Prostate gland (tissue), 2 donors: ENCODE data around the gene ACVR1C. TPM values are rescaled to one million over a fixed set of nuclear protein-coding genes. Genes with fewer than 3 reads are reported as not detected.
"Not testable (repeated sequence)": the region's sequence is repeated elsewhere in the genome, so short reads cannot be mapped to it uniquely, and the experiment has no call there.

ENCODE experiments used
- DNase-seq: peaks from one replicate; pipeline ENCODE4 v3.0.0-alpha.2; 2019; ENCODE audit warnings: low spot score
- H3K27ac ChIP-seq, 2 donors: fragments of 200-600 bp; sonication (generic); 2 replicates each; pipeline ENCODE4 v1.5.1; 2017 to 2019
- H3K27me3 ChIP-seq: fragments of 200-600 bp; sonication (generic); replicated peaks from 2 replicates; pipeline ENCODE4 v1.5.1; 2019; ENCODE audit not compliant: insufficient read depth
- H3K36me3 ChIP-seq, 2 donors: fragments of 200-600 bp; sonication (generic); 1 replicate in 1 of 2; 2 replicates in 1 of 2; pipeline versions ENCODE4 v1.5.1 to v1.8.1; 2017 to 2019
- H3K4me1 ChIP-seq: fragments of 200-600 bp; sonication (generic); replicated peaks from 2 replicates; pipeline ENCODE4 v1.5.1; 2019
- H3K4me3 ChIP-seq, 2 donors: fragments of 200-600 bp; sonication (generic); 2 replicates each; pipeline ENCODE4 v1.5.1; 2017 to 2019
- H3K9me3 ChIP-seq: fragments of 200-600 bp; sonication (generic); 2 replicates; pipeline ENCODE4 v1.5.1; 2017
- POLR2A ChIP-seq: fragments of 450-650 bp; IDR thresholded peaks from one replicate; pipeline ENCODE4 v1.6.1; 2016; ENCODE audit warnings: antibody characterized with exemption, mild to moderate bottlenecking
- POLR2AphosphoS5 ChIP-seq: sonication (generic); formaldehyde crosslinking; IDR thresholded peaks from one replicate; pipeline ENCODE4 v1.6.1; 2017; ENCODE audit warnings: antibody characterized with exemption
- WGBS: methylation state at CpG from one replicate; pipeline ENCODE4 v1.1.5; 2018; 5-methylcytosine and 5-hydroxymethylcytosine counted together
- intact Hi-C: fragments of 100-400 bp; cut with DNase I; formaldehyde crosslinking; loops from one replicate; pipeline ENCODE4 v1.14.2; 2022
- total RNA-seq, 2 donors: library from RNA; depleted of rRNA; stranded (reverse); fragments of >200 nt; gene quantifications; one replicate each; pipeline ENCODE4 v1.1.0, GENCODE V29; 2016
- TF ChIP-seq, protein P1 (sequence below), 4 experiments: fragments of 200-600 bp in 2 of 4; fragments of 450-650 bp in 2 of 4; sonication (generic) in 2 of 4; IDR thresholded peaks; 1 replicate in 3 of 4; 2 replicates in 1 of 4; pipeline ENCODE4 v1.5.1; 2016 to 2019; ENCODE audit warnings: antibody characterized with exemption in 4 of 4, mild to moderate bottlenecking in 2 of 4, moderate library complexity in 2 of 4

ACVR1C gene
- total RNA-seq, 2 donors from 2014 or later = 0.09 to 2.0 TPM

DNA sequence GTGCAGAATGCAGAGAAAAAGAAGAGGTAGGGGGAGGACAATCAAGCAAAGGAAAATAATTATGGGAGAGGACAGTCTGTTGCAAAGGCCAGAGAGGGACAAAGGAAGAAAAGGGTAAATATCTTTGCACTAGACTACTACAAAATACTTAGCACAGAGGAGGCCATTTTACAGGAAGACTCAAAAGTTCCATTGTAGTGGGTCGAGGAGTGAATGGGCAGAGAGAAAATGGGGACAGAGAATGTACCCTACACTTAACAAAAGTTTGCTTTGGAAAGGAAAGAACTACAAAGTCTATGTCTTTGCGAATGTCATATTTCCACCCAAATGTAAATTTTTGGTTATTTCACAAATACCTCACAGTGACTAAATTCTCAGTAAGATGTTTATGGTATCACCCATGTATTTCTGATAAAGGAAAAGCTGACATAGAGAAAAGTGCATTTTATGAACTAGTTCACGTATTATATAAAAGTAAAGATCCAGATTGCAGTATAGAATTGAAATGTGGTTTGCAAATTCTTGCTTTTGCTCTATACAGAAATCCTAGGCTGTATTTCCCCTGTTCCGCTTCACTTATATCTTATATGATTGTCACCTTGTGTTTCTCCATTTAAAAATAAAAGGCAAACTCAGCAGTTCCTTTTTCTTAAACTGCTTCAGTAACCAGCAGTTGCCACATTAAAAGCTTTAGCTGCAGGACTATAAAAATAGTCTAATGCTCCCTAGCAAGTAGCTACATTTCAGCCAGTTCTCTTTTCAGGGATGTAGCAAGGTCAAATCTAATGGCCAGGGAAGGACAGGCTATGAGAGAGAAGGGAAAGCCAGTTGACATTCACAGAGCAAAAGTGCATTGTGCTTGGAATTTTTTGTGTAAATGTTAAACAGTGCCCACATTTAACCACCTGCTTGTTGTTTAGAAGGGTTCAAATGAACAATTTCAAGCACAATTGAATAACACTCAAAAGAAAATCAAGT is 105.1 kb downstream of the ACVR1C start:
- Histone ChIP-seq H3K4me3 (no peak overlapping the region), H3K9me3 (no peaks in the 10 kb centered on the region), H3K27me3 (no peaks in the 10 kb centered on the region), H3K36me3 (no peaks in the 10 kb centered on the region), H3K27ac (no peak overlapping the region), H3K4me1 (no peaks in the 10 kb centered on the region)
- WGBS = 85% methylated on average over 4 of the region's 4 CpGs
- TF ChIP-seq, protein P1, sequence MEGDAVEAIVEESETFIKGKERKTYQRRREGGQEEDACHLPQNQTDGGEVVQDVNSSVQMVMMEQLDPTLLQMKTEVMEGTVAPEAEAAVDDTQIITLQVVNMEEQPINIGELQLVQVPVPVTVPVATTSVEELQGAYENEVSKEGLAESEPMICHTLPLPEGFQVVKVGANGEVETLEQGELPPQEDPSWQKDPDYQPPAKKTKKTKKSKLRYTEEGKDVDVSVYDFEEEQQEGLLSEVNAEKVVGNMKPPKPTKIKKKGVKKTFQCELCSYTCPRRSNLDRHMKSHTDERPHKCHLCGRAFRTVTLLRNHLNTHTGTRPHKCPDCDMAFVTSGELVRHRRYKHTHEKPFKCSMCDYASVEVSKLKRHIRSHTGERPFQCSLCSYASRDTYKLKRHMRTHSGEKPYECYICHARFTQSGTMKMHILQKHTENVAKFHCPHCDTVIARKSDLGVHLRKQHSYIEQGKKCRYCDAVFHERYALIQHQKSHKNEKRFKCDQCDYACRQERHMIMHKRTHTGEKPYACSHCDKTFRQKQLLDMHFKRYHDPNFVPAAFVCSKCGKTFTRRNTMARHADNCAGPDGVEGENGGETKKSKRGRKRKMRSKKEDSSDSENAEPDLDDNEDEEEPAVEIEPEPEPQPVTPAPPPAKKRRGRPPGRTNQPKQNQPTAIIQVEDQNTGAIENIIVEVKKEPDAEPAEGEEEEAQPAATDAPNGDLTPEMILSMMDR (IDR thresholded peaks at IDR 0.05) = no peak
- TF ChIP-seq POLR2A (no peak), POLR2AphosphoS5 (no peak)
- intact Hi-C loops = no loop called here
- DNase-seq = no peak

DNA sequence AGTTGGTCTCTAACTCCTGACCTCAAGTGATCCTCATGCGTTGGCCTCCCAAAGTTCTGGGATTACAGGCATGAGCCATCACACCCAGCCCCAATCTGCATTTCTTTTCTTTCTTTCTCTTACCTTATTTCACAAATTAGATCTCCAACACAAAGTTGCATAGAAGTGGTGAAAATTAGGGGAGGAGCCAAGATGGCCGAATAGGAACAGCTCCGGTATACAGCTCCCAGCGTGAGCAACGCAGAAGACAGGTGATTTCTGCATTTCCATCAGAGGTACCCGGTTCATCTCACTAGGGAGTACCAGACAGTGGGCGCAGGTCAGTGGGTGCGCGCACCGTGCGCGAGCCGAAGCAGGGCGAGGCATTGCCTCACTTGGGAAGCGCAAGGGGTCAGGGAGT is 113.7 kb downstream of the ACVR1C start:
- H3K4me1 ChIP-seq, intact Hi-C loops, H3K27ac ChIP-seq, H3K9me3 ChIP-seq, H3K27me3 ChIP-seq, H3K36me3 ChIP-seq, H3K4me3 ChIP-seq, DNase-seq: not testable (repeated sequence)
- 97% methylated on average over 15 of the region's 15 CpGs for WGBS

DNA sequence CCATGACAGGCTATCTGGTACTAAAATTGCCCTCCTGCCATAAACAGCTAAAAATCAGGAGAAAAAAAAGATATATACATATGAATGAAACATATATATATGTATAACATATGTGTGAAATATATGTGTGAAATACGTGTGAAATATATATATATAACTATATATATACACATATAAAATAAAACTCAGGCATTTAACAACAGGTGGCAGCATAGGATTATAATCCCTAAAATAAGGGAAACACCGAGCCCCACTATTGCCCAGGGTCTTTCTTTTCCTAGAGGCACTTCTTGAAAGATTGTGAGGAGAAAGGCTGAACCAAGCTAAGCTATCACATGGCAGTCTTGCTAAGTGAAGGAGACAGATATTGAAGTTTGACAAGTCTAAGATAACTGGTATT is 118.9 kb downstream of the ACVR1C start:
- 60% methylated on average over 2 of the region's 2 CpGs for WGBS
- no peak for TF ChIP-seq POLR2A
- no peak for TF ChIP-seq POLR2AphosphoS5
- TF ChIP-seq, protein P1 (IDR thresholded peaks at IDR 0.05) = no peak
- intact Hi-C loops = no loop called here
- no peak overlapping the region for H3K4me3 ChIP-seq
- no peak for DNase-seq
- H3K27me3 ChIP-seq = no peaks in the 10 kb centered on the region
- no peak overlapping the region for H3K27ac ChIP-seq
- no peaks in the 10 kb centered on the region for H3K9me3 ChIP-seq
- H3K36me3 ChIP-seq = no peaks in the 10 kb centered on the region
- H3K4me1 ChIP-seq = no peaks in the 10 kb centered on the region

DNA sequence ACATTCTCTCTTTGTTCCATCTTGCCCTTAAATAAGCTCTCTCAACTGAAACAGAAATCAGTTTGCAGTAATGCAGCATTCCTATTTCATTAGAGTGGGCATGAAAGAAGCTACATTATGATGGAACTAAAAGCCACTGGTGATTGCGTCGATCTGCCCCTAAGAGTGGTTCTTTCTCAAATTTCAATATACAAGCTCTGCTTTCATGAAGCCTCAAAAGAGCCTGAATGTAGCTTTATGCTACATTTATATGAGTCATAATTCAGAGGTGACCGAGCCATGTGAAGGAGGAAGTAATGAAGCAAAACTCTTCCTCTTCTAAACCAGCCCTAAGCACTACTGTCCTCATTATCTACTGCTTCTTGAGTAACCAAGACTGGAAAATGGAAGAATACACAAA is 120.0 kb downstream of the ACVR1C start:
- TF ChIP-seq, protein P1 (IDR thresholded peaks at IDR 0.05) = no peak
- TF ChIP-seq POLR2AphosphoS5 = no peak
- no peak for TF ChIP-seq POLR2A
- 48% methylated on average over 3 of the region's 3 CpGs for WGBS
- intact Hi-C loops = no loop called here

DNA sequence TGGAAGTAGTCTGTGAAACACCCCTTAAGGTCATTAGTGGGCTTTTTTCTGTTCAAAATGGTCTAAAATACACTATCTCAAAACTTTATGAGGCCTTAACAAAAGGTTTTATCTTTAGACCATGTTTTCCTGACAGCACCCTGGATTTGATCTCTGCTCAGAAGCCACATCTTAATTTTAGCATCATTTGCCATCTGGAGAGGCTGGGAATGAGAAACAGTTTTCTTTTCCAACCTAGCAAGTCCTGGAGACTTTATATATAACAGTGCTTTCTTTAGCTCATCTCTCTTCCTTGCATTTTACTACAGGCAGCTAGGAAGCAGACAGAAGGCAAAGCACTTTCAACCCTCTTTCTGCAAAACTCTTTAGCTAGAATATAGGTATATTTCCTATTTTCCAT is 122.1 kb downstream of the ACVR1C start:
- TF ChIP-seq, protein P1 (IDR thresholded peaks at IDR 0.05) = no peak
- TF ChIP-seq POLR2A (no peak), POLR2AphosphoS5 (no peak)
- no peaks in the 10 kb centered on the region for H3K27me3 ChIP-seq
- H3K27ac ChIP-seq = no peak overlapping the region
- no peak overlapping the region for H3K4me3 ChIP-seq
- no peaks in the 10 kb centered on the region for H3K9me3 ChIP-seq
- intact Hi-C loops = no loop called here
- no peaks in the 10 kb centered on the region for H3K4me1 ChIP-seq
- no peak for DNase-seq
- H3K36me3 ChIP-seq = no peaks in the 10 kb centered on the region

More for the DNA sequence above, 120.0 kb downstream of the ACVR1C start:
- H3K36me3 ChIP-seq = no peaks in the 10 kb centered on the region
- no peaks in the 10 kb centered on the region for H3K27me3 ChIP-seq
- no peak overlapping the region for H3K27ac ChIP-seq
- no peaks in the 10 kb centered on the region for H3K9me3 ChIP-seq
- no peak for DNase-seq
- no peaks in the 10 kb centered on the region for H3K4me1 ChIP-seq
- no peak overlapping the region for H3K4me3 ChIP-seq
